Liver (tissue), 9 donors: ENCODE data around the gene RPL5. TPM values are rescaled to one million over a fixed set of nuclear protein-coding genes. Genes with fewer than 3 reads are reported as not detected.

ENCODE experiments used
- DNase-seq: peaks from one replicate; pipeline ENCODE4 v3.0.0-alpha.2; 2017; ENCODE audit warnings: low spot score
- H3K27ac ChIP-seq, 2 donors: one replicate each; pipeline ENCODE4 v1.7.0; 2013; ENCODE audit warnings: inconsistent platforms in 2 of 2, low read length in 2 of 2, control low read depth in 1 of 2, low read depth in 1 of 2, mild to moderate bottlenecking in 1 of 2
- H3K27me3 ChIP-seq, 4 donors: one replicate each; pipeline versions ENCODE4 v1.6.1 to v1.7.0; 2013; ENCODE audit warnings: low read length in 3 of 4, inconsistent platforms in 1 of 4, mild to moderate bottlenecking in 1 of 4, moderate library complexity in 1 of 4; ENCODE audit not compliant: control insufficient read depth in 4 of 4, insufficient read depth in 4 of 4
- H3K36me3 ChIP-seq, 4 donors: one replicate each; pipeline versions ENCODE4 v1.6.1 to v1.7.0; 2013; ENCODE audit warnings: low read length in 3 of 4, mild to moderate bottlenecking in 3 of 4, low read depth in 1 of 4, moderate library complexity in 1 of 4; ENCODE audit not compliant: control insufficient read depth in 4 of 4, insufficient read depth in 3 of 4
- H3K4me1 ChIP-seq, 4 donors: one replicate each; pipeline versions ENCODE4 v1.6.1 to v1.7.0; 2013; ENCODE audit warnings: low read length in 3 of 4, mild to moderate bottlenecking in 3 of 4, moderate library complexity in 1 of 4; ENCODE audit not compliant: control insufficient read depth in 4 of 4, insufficient read depth in 4 of 4
- H3K4me3 ChIP-seq, 3 donors: one replicate each; pipeline versions ENCODE4 v1.6.1 to v1.7.0; 2013; ENCODE audit warnings: low read length in 3 of 3, control low read depth in 1 of 3, low read depth in 1 of 3, mild to moderate bottlenecking in 1 of 3
- H3K9ac ChIP-seq, 2 donors: one replicate each; pipeline ENCODE4 v1.7.0; 2013; ENCODE audit warnings: low read length in 2 of 2, mild to moderate bottlenecking in 2 of 2, moderate library complexity in 2 of 2, control low read depth in 1 of 2, low read depth in 1 of 2
- H3K9me3 ChIP-seq, 4 donors: one replicate each; pipeline versions ENCODE4 v1.6.1 to v1.7.0; 2013; ENCODE audit warnings: low read length in 3 of 4; ENCODE audit not compliant: control insufficient read depth in 4 of 4
- EGR1 ChIP-seq, 2 donors: IDR thresholded peaks; 2 replicates each; pipeline ENCODE4 v1.6.1; 2016 to 2018; ENCODE audit warnings: antibody characterized with exemption in 2 of 2, low read depth in 2 of 2
- FOXA1 ChIP-seq: IDR thresholded peaks from 2 replicates; pipeline ENCODE4 v1.6.1; 2016; ENCODE audit warnings: antibody characterized with exemption
- FOXA2 ChIP-seq: IDR thresholded peaks from 2 replicates; pipeline ENCODE4 v1.6.1; 2016; ENCODE audit warnings: antibody characterized with exemption
- GABPA ChIP-seq, 2 donors: IDR thresholded peaks in 1 of 2; conservative IDR thresholded peaks in 1 of 2; 2 replicates each; pipeline ENCODE4 v1.6.1; 2016; ENCODE audit warnings: antibody characterized with exemption in 2 of 2, mild to moderate bottlenecking in 1 of 2, moderate library complexity in 1 of 2
- HNF4A ChIP-seq, 2 donors: conservative IDR thresholded peaks; 2 replicates each; pipeline ENCODE4 v1.6.1; 2016; ENCODE audit warnings: antibody characterized with exemption in 2 of 2, mild to moderate bottlenecking in 2 of 2
- HNF4G ChIP-seq: IDR thresholded peaks from 2 replicates; pipeline ENCODE4 v1.6.1; 2016; ENCODE audit warnings: antibody characterized with exemption
- JUND ChIP-seq, 2 donors: IDR thresholded peaks; 2 replicates each; pipeline ENCODE4 v1.6.1; 2016; ENCODE audit warnings: antibody characterized with exemption in 2 of 2
- NR2F2 ChIP-seq: IDR thresholded peaks from 2 replicates; pipeline ENCODE4 v1.6.1; 2016; ENCODE audit warnings: antibody characterized with exemption
- RAD21 ChIP-seq, 2 donors: IDR thresholded peaks; 2 replicates each; pipeline ENCODE4 v1.6.1; 2016; ENCODE audit warnings: antibody characterized with exemption in 2 of 2, mild to moderate bottlenecking in 2 of 2
- RXRA ChIP-seq, 2 donors: IDR thresholded peaks; 2 replicates each; pipeline ENCODE4 v1.6.1; 2017 to 2018; ENCODE audit warnings: antibody characterized with exemption in 2 of 2, mild to moderate bottlenecking in 1 of 2
- SP1 ChIP-seq: IDR thresholded peaks from 2 replicates; pipeline ENCODE4 v1.6.1; 2018; ENCODE audit warnings: antibody characterized with exemption, mild to moderate bottlenecking
- TAF1 ChIP-seq: conservative IDR thresholded peaks from 2 replicates; pipeline ENCODE4 v1.6.1; 2016; ENCODE audit warnings: antibody characterized with exemption, mild to moderate bottlenecking
- YY1 ChIP-seq: IDR thresholded peaks from 2 replicates; pipeline ENCODE4 v1.6.1; 2016; ENCODE audit warnings: antibody characterized with exemption, mild to moderate bottlenecking
- WGBS: extraction: QIAGEN DNeasy Blood & Tissue Kit; methylation state at CpG from one replicate; pipeline ENCODE4 v1.1.7; 2013; 5-methylcytosine and 5-hydroxymethylcytosine counted together
- polyA plus RNA-seq, 2 donors: library from polyadenylated mRNA; stranded (reverse) in 1 of 2; unstranded in 1 of 2; fragments of 200-250 nt in 1 of 2; fragments of >200 nt in 1 of 2; fragmentation: Nextera tagmentation in 1 of 2; extraction: Ambion mirVana in 1 of 2; gene quantifications; one replicate each; pipeline versions ENCODE4 v1.2.1 to v1.2.3, GENCODE V29; 2013 to 2015
- total RNA-seq, 2 donors: library from RNA; depleted of rRNA; stranded (reverse); fragments of >200 nt; gene quantifications; one replicate each; pipeline ENCODE4 v1.2.3, GENCODE V29; 2014
- TF ChIP-seq, protein P1 (sequence below): fragments of 150-350 bp; IDR thresholded peaks from 2 replicates; pipeline ENCODE4 v1.5.1; 2017; ENCODE audit warnings: improper control_type of control experiment, low read depth, low read length; ENCODE audit not compliant: missing input control
- TF ChIP-seq, protein P2 (sequence below): IDR thresholded peaks from 2 replicates; pipeline ENCODE4 v1.6.1; 2016; ENCODE audit warnings: antibody characterized with exemption
- TF ChIP-seq, protein P3 (sequence below): IDR thresholded peaks from 2 replicates; pipeline ENCODE4 v1.6.1; 2016; ENCODE audit warnings: antibody characterized with exemption
- TF ChIP-seq, protein P4 (sequence below): IDR thresholded peaks from 2 replicates; pipeline ENCODE4 v1.6.1; 2016; ENCODE audit warnings: antibody characterized with exemption
- TF ChIP-seq, protein P5 (sequence below): IDR thresholded peaks from 2 replicates; pipeline ENCODE4 v1.6.1; 2016; ENCODE audit warnings: antibody characterized with exemption, mild to moderate bottlenecking
- donor health status: healthy.
- donor health status: healthy.
- donor health status: healthy.
- donor health status: healthy.
- donor health status: healthy.

The RPL5 gene
- total and polyA plus RNA-seq, 4 donors: 336 to 765 (median 401) TPM

DNA sequence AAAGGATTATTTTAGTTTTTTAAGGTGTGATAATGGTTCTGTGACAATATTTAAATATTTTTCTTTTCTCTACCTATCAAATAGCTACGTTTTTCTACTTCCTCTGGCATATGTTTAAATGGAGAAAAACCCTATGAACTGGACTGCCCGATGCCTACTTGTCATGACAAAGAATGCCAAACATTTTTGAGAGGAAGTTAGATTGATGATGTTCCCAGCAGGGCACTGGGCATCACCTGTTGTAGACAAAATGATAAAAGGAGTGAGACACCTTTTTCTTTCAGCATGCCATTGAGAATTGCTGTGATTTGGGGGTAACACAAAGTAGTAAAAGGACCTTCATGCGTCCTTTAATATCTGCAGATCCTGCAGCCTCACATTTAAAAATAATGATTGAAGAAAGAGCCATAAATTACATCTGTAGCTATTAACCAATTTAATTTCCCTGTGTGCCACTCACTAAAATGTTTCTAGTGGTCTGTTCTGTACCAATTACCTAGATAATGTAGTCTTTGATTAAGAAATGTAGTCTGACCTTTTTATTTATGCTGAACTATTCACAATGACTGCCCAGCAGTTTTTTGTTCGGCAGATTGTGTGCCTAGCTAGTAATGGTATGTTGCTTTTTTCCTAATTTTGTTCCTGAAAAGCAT, 47.6 kb downstream of the RPL5 start:
- no peak overlapping the region for H3K4me3 ChIP-seq
- no peak for DNase-seq
- WGBS: 84% methylated on average over 4 of the region's 4 CpGs

DNA sequence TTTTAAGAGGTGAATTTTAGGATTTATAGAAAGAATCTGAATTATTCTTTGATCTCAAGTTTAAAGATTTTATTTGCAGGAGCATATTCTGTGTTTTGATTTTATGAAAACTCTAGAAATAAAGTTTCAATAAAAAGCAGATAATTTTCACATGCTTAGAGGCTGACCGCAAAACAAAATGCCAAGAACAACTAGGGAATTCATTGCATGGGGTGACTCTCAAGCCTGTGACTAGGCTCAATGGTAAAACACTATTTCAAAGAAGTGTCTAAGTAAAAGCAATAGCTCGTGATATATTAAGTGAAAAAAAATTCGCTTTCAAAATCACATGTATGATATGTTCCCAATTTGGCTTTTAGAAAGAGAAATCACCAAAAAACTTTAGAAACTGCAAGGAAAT, 49.6 kb downstream of the RPL5 start:
- Histone ChIP-seq H3K27ac (no peak overlapping the region), H3K4me1 (peaks cover 4 to 12% (median 4%) of the 10 kb centered on the region in 4 donors), H3K36me3 (no peaks in the 10 kb centered on the region), H3K27me3 (no peaks in the 10 kb centered on the region), H3K4me3 (no peak overlapping the region), H3K9me3 (no peaks in the 10 kb centered on the region), H3K9ac (no peak overlapping the region)
- DNase-seq: no peak
- WGBS: 95% methylated on average over 3 of the region's 3 CpGs
- TF ChIP-seq TAF1 (no peak), EGR1 (IDR thresholded peaks at IDR 0.05; ENCODE audit: low read depth in 2 of 2) (no peak), HNF4A (conservative IDR thresholded peaks at IDR 0.05) (no peak), NR2F2 (no peak), GABPA (IDR thresholded peaks at IDR 0.05 in 1 of 2, conservative IDR thresholded peaks at IDR 0.05 in 1 of 2) (no peak), YY1 (no peak), JUND (IDR thresholded peaks at IDR 0.05) (no peak), FOXA2 (no peak), RXRA (IDR thresholded peaks at IDR 0.05) (no peak), SP1 (no peak), RAD21 (IDR thresholded peaks at IDR 0.05) (no peak), FOXA1 (no peak), HNF4G (no peak)
- TF ChIP-seq, protein P1, sequence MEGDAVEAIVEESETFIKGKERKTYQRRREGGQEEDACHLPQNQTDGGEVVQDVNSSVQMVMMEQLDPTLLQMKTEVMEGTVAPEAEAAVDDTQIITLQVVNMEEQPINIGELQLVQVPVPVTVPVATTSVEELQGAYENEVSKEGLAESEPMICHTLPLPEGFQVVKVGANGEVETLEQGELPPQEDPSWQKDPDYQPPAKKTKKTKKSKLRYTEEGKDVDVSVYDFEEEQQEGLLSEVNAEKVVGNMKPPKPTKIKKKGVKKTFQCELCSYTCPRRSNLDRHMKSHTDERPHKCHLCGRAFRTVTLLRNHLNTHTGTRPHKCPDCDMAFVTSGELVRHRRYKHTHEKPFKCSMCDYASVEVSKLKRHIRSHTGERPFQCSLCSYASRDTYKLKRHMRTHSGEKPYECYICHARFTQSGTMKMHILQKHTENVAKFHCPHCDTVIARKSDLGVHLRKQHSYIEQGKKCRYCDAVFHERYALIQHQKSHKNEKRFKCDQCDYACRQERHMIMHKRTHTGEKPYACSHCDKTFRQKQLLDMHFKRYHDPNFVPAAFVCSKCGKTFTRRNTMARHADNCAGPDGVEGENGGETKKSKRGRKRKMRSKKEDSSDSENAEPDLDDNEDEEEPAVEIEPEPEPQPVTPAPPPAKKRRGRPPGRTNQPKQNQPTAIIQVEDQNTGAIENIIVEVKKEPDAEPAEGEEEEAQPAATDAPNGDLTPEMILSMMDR: no peak
- TF ChIP-seq, protein P2, sequence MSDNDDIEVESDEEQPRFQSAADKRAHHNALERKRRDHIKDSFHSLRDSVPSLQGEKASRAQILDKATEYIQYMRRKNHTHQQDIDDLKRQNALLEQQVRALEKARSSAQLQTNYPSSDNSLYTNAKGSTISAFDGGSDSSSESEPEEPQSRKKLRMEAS: no peak
- TF ChIP-seq, protein P3, sequence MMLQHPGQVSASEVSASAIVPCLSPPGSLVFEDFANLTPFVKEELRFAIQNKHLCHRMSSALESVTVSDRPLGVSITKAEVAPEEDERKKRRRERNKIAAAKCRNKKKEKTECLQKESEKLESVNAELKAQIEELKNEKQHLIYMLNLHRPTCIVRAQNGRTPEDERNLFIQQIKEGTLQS: no peak
- TF ChIP-seq, protein P4, sequence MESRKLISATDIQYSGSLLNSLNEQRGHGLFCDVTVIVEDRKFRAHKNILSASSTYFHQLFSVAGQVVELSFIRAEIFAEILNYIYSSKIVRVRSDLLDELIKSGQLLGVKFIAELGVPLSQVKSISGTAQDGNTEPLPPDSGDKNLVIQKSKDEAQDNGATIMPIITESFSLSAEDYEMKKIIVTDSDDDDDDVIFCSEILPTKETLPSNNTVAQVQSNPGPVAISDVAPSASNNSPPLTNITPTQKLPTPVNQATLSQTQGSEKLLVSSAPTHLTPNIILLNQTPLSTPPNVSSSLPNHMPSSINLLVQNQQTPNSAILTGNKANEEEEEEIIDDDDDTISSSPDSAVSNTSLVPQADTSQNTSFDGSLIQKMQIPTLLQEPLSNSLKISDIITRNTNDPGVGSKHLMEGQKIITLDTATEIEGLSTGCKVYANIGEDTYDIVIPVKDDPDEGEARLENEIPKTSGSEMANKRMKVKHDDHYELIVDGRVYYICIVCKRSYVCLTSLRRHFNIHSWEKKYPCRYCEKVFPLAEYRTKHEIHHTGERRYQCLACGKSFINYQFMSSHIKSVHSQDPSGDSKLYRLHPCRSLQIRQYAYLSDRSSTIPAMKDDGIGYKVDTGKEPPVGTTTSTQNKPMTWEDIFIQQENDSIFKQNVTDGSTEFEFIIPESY: no peak
- TF ChIP-seq, protein P5, sequence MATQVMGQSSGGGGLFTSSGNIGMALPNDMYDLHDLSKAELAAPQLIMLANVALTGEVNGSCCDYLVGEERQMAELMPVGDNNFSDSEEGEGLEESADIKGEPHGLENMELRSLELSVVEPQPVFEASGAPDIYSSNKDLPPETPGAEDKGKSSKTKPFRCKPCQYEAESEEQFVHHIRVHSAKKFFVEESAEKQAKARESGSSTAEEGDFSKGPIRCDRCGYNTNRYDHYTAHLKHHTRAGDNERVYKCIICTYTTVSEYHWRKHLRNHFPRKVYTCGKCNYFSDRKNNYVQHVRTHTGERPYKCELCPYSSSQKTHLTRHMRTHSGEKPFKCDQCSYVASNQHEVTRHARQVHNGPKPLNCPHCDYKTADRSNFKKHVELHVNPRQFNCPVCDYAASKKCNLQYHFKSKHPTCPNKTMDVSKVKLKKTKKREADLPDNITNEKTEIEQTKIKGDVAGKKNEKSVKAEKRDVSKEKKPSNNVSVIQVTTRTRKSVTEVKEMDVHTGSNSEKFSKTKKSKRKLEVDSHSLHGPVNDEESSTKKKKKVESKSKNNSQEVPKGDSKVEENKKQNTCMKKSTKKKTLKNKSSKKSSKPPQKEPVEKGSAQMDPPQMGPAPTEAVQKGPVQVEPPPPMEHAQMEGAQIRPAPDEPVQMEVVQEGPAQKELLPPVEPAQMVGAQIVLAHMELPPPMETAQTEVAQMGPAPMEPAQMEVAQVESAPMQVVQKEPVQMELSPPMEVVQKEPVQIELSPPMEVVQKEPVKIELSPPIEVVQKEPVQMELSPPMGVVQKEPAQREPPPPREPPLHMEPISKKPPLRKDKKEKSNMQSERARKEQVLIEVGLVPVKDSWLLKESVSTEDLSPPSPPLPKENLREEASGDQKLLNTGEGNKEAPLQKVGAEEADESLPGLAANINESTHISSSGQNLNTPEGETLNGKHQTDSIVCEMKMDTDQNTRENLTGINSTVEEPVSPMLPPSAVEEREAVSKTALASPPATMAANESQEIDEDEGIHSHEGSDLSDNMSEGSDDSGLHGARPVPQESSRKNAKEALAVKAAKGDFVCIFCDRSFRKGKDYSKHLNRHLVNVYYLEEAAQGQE: no peak

More for the DNA sequence above, 47.6 kb downstream of the RPL5 start:
- H3K4me1 ChIP-seq: peaks cover 0 to 12% (median 4%) of the 10 kb centered on the region in 4 donors
- TF ChIP-seq FOXA1 (no peak), RAD21 (IDR thresholded peaks at IDR 0.05) (no peak), RXRA (IDR thresholded peaks at IDR 0.05) (no peak)
- no peaks in the 10 kb centered on the region for H3K27me3 ChIP-seq
- no peak overlapping the region for H3K27ac ChIP-seq
- no peak overlapping the region for H3K9ac ChIP-seq
- no peaks in the 10 kb centered on the region for H3K36me3 ChIP-seq
- H3K9me3 ChIP-seq: no peaks in the 10 kb centered on the region
